OCI-M2 (cell line): Measurements from ENCODE around the gene TYW1.
A peak's percentile ranks its signal among the peaks of the same experiment; 100 is the strongest.
"Not testable (repeated sequence)": the region's sequence is repeated elsewhere in the genome, so short reads cannot be mapped to it uniquely, and the experiment has no call there.

Source experiments
- DNase-seq: peaks from one replicate; lab custom pipeline; 2025; ENCODE audit not compliant: unreplicated experiment; lab: John Stamatoyannopoulos, UW

The TYW1 gene, protein sequence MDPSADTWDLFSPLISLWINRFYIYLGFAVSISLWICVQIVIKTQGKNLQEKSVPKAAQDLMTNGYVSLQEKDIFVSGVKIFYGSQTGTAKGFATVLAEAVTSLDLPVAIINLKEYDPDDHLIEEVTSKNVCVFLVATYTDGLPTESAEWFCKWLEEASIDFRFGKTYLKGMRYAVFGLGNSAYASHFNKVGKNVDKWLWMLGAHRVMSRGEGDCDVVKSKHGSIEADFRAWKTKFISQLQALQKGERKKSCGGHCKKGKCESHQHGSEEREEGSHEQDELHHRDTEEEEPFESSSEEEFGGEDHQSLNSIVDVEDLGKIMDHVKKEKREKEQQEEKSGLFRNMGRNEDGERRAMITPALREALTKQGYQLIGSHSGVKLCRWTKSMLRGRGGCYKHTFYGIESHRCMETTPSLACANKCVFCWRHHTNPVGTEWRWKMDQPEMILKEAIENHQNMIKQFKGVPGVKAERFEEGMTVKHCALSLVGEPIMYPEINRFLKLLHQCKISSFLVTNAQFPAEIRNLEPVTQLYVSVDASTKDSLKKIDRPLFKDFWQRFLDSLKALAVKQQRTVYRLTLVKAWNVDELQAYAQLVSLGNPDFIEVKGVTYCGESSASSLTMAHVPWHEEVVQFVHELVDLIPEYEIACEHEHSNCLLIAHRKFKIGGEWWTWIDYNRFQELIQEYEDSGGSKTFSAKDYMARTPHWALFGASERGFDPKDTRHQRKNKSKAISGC

DNA sequence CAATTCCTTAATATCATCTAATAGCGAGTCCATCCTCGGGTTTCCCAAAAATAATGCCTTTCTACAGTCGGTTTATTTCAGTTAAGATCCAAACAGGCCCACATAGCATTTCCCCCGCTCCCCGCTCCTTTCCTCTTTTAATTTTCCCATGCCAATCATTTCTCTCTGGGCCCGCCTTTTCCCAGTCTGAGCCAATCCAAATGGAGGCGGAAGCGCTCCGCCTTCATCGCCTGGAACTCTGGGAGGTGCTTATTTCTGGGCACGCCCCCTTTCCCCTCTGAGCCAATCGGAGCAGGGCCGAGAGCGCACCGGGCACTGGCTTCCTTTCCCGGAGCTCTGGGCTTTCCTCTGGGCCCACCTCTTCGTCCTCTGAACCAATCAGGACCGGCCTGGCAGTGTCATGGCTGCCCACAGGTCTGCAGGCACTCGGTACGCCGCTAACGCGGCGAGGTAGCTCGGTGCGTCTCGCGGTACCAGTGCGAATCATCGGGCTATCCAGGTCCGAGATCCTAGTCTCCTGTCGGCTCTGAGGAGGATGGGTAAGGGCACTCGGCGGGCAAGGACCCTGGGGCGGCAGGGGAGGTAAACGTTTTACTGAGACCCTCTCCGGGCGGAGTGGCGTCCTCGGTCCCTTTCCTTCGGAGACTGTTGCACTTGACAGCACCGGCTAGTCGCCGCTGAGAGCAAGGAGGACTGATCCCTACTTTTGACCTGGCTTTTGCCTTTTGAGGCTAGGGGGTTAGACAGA lies at the start of gene TYW1:
TYW1 (plus strand) TSS at position 390 of the 748 bp plus-strand sequence; CDS start at position 536, 146 bp downstream.
- peak; percentile 87 for DNase-seq

DNA sequence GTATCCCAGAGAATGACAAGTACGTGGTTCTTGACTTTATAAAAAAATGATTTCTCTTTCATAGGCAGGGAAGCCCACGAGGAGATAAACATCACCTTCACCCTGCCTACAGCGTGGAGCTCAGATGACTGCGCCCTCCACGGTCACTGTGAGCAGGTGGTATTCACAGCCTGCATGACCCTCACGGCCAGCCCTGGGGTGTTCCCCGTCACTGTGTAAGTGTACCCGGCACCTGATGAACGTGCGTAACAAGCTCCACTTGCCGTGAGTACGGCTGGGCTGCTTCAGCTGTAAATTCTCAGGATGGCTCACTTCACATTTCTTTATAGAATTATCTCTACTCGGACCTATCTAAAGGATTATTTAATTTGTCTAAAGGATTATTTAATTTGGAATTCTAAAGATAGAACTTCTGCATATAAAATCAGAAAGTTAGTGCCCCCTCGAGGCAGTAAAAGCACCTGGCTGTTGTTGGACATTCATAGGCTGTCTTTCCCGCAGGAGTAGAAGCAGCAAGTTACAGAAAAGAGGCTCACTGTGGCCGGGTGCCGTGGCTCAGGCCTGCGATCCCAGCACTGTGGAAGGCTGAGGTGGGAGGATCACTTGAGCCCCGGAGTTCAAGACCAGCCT lies 48.0 kb upstream of the TYW1 start:
- DNase-seq = no peak

DNA sequence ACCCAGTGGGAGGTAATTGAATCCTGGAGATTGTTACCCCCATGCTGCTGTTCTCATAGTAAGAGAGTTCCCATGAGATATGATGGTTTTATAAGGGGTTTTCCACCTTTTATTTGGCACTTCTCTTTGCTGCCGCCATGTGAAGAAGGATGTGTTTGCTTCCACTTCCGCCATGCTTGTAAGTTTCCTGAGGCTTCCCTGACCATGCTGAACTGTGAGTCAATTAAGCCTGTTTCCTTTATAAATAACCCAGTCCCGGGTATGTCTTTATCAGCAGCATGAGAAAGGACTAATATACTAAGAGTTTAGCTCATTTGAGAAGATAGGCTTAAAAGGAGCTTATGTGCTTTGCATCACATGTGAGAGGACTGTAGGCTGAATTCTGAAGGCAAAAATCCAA lies 46.3 kb upstream of the TYW1 start:
- no peak for DNase-seq

DNA sequence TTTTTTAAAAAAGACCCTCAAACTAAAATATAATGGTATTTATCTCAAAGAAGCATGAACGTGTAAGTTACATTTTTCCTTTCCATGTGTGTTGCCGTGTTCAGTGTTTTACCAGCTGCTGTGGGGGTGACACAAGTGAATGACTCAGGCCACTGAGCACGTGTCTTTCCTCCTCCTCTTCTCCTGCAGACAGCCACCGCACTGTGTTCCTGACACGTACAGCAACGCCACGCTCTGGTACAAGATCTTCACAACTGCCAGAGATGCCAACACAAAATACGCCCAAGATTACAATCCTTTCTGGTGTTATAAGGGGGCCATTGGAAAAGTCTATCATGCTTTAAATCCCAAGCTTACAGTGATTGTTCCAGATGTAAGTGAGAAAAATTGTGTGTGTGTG lies 45.9 kb upstream of the TYW1 start:
- no peak for DNase-seq

DNA sequence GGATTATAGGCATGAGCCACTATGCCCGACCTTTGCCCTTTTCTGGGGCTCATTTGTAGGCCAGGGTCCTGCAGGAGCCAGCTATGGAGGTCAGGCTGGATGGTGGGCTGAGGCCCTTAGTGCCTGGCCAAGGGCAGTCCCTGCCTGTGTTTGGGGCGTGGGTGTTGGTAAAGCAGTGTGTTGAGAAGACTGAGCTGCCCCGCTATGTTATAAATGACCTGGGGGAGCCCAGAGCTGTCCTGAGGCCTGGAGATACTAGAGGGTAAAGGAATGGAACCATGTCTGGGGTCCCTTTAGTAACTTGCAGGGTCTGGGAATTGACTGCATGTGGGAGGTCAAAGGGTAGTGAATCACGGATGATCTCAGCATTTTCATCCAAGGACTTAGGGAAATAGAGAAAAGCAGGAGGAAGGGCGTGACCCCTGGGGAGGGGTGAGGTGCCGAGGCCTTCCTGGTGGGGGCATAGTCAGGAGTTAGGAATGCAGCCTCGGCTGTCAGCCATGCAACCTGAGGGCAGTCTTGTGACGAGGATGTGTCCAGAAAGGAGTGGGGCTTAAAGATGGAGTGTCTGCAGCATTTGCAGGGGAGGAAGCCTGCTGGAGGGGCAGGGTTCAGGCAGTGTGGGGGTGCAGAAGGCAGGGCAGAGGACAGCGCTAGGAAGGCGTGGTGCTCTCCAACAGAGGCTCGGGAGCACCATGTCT lies 44.1 kb upstream of the TYW1 start:
- DNase-seq = no peak

DNA sequence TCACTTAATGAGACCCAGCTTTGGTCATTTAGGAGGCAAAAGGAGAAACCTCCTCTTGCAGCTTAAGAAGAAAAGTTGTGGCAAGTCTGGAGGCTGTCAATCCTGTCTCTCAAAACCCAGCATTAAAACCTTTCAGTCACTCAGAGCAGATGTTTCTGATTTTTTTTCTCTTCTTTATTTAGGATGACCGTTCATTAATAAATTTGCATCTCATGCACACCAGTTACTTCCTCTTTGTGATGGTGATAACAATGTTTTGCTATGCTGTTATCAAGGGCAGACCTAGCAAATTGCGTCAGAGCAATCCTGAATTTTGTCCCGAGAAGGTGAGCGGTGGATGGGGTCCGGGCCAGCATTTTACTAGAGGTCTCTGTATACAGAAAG lies 43.6 kb upstream of the TYW1 start:
- no peak for DNase-seq

DNA sequence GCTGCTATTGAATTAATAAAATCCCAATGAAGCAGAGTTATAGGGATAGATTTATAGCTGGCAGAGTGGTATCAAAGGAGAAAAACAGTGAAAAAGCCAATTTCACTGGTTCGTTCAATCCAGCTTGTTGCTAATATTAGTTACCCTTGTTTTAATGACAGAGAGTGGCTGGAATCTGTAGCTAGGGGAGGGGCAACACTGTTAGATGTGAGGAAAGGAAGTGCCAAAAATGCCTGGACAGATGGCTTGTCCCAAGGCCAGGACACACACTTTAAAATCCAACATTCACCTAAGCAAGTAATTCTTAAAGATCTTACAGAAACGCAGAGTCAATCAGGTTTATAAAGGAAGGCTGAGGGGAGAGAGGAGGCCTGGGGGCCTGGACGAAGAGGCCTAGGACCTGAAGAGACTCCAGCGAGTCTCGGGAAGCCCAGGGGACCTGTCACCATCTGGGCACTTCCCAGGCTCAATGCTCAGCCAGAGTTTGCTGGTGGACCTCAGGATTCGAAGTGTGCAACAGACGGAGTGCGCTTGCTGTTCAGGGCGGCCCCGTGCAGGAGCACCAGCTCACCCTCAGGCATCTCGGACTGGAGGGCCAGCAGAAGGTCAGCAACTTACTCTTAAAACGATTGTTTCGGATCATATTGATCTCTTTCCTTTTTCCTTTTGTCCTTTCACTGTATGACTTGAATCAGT lies 38.9 kb upstream of the TYW1 start:
- DNase-seq = no peak

DNA sequence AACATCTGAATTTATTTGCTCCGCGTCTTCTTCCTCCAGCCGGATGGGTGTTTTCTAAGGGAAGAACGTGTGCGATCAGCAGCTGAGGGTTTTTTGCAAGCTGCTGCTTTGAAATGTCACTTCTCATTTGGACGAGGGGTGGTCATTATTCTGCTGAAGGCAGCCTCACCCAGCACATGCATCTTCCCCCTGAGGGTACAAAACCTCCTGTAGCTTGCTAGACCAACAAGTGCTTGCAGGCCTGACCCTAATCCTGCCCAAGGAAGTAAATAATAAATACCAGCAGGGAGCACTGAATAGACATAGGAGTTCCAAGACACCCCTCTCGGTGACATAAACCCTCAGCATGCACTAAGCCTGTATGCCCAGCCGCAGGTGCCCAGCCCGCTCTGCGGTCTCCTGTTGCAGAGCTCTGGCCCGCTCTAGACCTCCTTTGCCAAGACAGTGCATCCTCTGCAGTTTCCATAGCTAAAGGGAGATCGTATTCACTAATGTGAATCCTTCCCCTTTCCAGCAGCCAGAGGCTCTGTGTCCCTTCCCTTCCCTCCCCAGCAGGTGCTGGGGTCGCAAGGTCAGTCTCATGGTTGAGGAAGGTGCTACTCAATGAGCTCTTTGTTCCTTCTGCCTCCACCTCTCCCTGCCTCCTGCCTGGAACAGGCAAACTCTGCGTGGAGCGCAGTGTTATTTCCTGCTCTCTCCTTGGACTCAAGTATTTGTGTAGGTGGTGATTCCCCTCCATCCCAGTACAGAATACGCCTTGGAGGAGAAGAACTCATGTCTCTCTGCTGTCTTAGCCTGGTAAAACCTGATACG lies 37.9 kb upstream of the TYW1 start:
- no peak for DNase-seq

DNA sequence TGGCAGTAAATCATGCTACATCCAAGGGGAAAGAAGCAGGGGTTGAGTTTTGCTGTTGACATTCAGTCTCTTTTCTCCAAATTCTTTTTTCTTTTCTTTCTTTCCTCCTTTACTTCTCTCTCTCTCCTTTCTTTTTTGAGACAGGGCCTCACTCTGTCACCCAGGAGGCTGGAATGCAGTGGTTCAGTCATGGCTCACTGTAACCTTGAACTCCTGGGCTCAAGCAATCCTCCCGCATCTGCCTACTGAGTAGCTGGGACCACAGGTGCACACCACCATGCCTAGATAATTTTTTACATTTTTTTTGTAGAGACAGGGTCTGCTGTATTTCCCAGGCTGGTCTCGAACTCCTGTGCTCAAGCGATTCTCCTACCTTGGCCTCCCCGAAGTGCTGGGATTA lies 36.4 kb upstream of the TYW1 start:
- no peak for DNase-seq

DNA sequence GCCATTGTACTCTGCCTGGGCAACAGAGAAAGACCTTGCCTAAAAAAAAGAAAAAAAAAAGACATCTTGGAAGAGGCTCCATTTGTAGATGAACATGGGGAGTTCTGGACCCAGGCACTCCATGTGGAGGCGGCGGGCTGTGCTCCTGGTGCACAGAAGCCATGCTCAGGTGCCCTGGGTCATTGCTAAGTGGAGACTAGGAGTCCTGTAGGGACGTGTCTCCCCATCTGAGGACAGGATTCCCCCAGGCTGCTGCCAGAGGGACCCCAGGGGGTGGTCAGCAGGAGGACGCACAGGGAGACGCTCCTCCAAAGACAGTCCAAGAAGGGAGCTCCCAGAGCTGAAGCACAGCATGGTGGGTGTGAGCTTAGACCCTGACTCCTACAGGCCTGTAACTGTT lies 35.5 kb upstream of the TYW1 start:
- no peak for DNase-seq

DNA sequence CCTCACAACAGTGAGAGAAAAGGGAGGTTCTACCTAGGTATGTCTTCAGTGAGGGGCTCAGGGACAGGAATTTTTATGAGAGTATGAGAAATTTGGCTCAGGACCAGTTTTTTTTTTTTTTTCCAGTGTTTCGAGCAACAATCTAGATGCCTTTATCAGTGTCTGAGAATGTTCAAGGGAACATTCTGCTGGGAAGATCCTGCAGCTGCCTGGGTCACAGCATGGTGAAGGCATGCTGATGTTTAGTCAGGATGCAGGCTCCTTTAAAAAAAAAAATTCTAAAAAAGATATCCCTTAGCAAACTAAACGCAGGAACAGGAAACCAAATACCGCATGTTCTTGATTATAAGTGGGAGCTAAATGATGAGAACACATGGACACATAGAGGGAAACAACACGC lies 32.2 kb upstream of the TYW1 start:
- no peak for DNase-seq

DNA sequence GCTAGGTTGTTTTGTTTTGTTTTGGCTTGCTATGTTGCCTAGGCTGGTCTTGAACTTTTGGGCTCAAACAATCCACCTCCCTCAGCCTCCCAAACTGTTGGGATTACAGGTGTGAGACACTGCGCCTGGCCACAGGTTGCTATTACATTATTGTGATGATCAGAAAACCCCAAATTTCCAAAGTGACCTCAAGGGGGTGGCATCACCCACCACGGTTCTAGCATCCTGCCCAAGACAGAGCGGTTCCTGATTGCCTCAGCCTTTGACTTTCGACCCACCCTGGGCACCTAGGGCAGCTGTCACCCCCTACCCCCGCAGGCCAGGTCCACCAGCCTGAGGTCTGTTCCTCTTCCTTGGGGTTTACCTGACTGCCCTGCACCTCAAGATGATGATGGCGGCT lies 29.6 kb upstream of the TYW1 start:
- DNase-seq = no peak

DNA sequence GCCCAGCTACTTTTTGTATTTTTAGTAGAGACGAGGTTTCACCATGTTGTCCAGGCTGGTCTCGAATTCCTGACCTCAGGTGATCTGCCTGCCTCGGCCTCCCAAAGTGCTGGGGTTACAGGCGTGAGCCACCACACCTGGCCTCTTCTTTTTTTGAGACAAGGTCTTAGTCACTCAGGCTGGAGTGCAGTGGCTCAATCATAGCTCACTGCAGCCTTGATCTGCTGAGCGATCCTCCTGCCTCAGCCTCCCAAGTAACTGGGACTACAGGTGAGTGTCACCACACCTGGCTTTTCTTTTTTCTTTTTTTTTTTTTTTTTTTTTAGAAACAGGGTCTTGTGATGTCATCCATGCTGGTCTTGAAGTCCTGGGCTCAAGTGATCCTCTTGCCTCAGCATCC lies 27.6 kb upstream of the TYW1 start:
- DNase-seq = not testable (repeated sequence)

DNA sequence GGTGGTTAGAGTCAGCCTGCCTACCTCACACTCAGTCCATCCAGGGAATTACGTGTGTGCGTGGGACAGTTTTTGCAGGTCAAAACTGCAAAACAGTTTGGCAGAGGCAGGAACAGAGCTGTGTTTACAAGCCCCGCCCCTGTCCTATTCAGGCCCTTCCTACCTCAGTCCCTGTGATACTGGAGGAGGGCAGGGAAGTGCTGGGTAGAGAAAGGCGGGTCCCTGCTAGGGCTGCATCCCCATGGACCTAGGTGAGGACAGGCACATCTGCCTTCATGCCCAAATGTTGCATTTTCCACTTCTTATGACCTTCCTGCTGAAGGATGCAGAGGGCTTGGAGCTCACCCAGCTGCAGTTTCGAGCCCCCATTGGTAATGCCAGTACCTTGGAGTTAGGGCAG lies 26.3 kb upstream of the TYW1 start:
- DNase-seq = no peak

DNA sequence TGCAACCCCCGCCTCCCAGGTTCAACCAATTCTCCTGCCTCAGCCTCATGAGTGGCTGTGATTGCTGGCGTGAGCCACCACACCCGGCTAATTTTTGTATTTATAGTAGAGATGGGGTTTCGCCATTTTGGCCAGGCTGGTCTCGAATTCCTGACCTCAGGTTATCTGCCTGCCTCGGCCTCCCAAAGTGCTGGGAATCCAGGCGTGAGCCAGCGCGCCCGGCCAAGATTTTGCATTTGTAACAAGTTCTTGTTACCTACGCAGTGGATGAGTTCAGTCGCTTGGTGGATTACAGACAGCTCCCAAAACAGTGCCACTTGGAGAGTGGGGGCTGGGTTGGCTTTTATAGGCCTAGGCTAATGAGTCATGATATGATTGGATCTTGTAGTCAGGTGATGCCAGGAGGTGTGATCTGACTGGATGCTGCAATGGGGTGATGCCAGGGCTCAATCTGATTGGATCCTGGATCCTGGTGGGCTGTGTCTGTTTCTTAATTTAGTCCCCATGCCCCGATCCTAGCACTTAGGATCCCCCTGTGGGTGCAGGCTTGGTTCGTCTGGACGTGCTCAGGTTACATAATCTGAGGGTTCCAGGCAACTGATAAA lies 21.5 kb upstream of the TYW1 start:
- DNase-seq = no peak

DNA sequence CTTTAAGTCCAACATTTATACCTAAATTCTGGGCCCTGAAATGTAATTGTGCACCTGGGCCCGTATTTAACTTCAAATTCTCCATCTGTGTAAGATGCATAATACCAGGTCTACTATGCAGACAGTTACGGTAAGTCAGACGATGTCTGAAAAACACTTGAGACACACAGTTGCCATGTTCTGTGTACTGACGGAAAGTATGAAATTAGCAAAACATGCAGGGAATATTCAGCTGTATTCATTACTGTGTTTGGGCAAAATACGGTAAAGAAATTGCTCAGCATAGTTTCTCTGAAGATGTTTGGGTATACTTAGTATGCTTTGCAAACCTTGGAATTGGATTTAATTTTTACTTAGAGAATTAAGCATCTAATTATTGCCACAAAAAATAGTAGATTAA lies 18.3 kb upstream of the TYW1 start:
- not testable (repeated sequence) for DNase-seq

DNA sequence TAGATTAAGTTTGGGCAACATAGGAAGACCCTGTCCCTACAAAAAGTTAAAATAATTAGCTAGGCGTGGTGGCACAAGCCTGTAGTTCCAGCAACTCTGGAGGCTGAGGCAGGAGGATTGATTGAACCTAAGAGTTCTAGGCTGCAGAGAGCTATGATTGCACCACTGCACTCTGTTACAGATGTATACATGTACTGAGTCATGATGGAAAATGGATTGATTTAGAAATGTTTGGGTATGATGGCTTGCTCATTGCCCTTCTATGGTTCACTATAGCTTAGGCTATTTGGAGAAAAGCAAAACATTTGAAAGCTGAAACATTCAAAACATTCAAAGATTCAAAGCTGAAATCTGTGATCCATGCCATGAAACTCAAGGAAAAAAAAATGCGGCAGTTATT lies 17.6 kb upstream of the TYW1 start:
- not testable (repeated sequence) for DNase-seq

DNA sequence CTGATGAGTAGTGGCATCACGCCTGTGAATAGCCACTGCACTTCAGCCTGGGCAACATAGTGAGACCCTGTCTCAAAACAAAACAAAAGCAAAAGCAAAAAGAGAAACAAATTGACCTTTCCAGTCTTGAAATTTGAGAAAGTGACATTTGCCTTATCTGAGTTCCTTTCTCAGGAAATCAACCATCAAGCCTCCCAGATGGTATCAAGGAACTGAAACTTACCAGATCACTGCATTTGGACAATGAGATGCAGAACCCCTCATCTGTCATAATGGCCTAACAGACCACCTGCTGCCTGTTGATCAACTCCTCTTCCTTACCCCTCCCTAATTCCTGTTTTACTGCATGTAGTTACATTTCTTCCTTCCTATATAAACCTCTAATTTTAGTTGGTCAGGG lies 16.3 kb upstream of the TYW1 start:
- DNase-seq = not testable (repeated sequence)

DNA sequence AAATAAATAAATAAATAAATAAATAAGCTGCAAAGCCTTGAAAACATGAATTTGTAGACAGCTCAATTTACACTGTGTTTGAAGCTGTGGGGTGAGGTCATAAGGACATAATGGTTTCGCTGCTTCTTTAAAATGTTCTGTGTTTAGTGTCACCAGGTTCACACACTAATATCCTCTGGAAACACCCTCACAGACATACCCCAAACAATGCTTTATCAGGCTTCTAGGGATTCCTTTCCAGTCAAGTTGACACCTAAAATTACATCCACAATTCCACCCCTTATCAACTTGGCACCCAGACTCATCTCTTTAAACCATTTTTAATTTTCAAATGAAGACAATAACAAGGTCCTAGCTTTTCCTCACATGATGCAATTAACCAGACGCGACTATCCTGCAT lies 7.1 kb upstream of the TYW1 start:
- not testable (repeated sequence) for DNase-seq
